ENCODE data around the gene STXBP5. TPM values are rescaled to one million over a fixed set of nuclear protein-coding genes. Genes with fewer than 3 reads are reported as not detected.

The STXBP5 gene
- polyA plus RNA-seq, 1 of the 3 experiments (the other 2 are of a cell fraction): 9.9 TPM

DNA sequence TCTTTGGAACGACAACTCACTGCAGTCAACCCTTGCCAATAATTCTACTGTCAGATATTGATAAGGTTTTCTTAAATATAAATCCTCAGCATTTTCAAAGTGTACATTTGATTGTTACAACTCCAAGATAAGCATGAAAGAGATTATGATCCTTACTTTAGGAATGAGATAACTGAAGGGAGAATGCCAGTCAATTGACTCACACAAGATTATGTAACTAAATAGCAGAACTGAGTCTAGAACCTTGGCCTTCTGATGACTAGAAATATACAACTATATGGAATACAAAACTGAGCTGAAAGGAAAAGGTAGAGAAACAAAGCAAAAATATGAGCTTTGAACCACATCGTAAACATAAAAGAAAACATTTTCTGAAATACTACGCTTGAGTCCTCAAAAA is 26.9 kb upstream of the STXBP5 start:
- H3K36me3 ChIP-seq (replicated peaks in 1 of 2; ENCODE audit: control insufficient read depth in 1 of 2, insufficient read depth in 2 of 2, low read length in 1 of 2): no peaks in the 10 kb centered on the region
- no peaks in the 10 kb centered on the region for H4K20me1 ChIP-seq (ENCODE audit: insufficient read depth)
- WGBS (ENCODE audit: low lambda C conversion rate): 96% methylated on average over 3 of the region's 3 CpGs
- no peak overlapping the region for H3K9ac ChIP-seq
- no peaks in the 10 kb centered on the region for H3K79me2 ChIP-seq (ENCODE audit: insufficient read depth)
- no peak overlapping the region for H3K4me2 ChIP-seq
- no peaks in the 10 kb centered on the region for H3F3A ChIP-seq (replicated peaks; ENCODE audit: insufficient read depth)
- H3K9me3 ChIP-seq: no peaks in the 10 kb centered on the region
- no peak overlapping the region for H3K27ac ChIP-seq (ENCODE audit: low read depth in 2 of 2, low read length in 1 of 2)
- no peak overlapping the region for H2AFZ ChIP-seq (ENCODE audit: low read depth)
- no peak for DNase-seq
- TF ChIP-seq YY1 (IDR thresholded peaks at IDR 0.05; ENCODE audit: low read depth): no peak
- TF ChIP-seq, protein P1, sequence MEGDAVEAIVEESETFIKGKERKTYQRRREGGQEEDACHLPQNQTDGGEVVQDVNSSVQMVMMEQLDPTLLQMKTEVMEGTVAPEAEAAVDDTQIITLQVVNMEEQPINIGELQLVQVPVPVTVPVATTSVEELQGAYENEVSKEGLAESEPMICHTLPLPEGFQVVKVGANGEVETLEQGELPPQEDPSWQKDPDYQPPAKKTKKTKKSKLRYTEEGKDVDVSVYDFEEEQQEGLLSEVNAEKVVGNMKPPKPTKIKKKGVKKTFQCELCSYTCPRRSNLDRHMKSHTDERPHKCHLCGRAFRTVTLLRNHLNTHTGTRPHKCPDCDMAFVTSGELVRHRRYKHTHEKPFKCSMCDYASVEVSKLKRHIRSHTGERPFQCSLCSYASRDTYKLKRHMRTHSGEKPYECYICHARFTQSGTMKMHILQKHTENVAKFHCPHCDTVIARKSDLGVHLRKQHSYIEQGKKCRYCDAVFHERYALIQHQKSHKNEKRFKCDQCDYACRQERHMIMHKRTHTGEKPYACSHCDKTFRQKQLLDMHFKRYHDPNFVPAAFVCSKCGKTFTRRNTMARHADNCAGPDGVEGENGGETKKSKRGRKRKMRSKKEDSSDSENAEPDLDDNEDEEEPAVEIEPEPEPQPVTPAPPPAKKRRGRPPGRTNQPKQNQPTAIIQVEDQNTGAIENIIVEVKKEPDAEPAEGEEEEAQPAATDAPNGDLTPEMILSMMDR (IDR thresholded peaks at IDR 0.05): no peak
- no peak for TF ChIP-seq EZH2phosphoT487 (IDR thresholded peaks at IDR 0.05; ENCODE audit: borderline replicate concordance, low read depth)
- TF ChIP-seq, protein P2, sequence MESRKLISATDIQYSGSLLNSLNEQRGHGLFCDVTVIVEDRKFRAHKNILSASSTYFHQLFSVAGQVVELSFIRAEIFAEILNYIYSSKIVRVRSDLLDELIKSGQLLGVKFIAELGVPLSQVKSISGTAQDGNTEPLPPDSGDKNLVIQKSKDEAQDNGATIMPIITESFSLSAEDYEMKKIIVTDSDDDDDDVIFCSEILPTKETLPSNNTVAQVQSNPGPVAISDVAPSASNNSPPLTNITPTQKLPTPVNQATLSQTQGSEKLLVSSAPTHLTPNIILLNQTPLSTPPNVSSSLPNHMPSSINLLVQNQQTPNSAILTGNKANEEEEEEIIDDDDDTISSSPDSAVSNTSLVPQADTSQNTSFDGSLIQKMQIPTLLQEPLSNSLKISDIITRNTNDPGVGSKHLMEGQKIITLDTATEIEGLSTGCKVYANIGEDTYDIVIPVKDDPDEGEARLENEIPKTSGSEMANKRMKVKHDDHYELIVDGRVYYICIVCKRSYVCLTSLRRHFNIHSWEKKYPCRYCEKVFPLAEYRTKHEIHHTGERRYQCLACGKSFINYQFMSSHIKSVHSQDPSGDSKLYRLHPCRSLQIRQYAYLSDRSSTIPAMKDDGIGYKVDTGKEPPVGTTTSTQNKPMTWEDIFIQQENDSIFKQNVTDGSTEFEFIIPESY (IDR thresholded peaks at IDR 0.05; ENCODE audit: borderline replicate concordance, low read depth): no peak
- no peak for TF ChIP-seq GATA2 (CRISPR knock-in tag; IDR thresholded peaks at IDR 0.05)
- TF ChIP-seq, protein P3, sequence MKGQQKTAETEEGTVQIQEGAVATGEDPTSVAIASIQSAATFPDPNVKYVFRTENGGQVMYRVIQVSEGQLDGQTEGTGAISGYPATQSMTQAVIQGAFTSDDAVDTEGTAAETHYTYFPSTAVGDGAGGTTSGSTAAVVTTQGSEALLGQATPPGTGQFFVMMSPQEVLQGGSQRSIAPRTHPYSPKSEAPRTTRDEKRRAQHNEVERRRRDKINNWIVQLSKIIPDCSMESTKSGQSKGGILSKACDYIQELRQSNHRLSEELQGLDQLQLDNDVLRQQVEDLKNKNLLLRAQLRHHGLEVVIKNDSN (IDR thresholded peaks at IDR 0.05; ENCODE audit: borderline replicate concordance, low read depth): no peak
- TF ChIP-seq, protein P4, sequence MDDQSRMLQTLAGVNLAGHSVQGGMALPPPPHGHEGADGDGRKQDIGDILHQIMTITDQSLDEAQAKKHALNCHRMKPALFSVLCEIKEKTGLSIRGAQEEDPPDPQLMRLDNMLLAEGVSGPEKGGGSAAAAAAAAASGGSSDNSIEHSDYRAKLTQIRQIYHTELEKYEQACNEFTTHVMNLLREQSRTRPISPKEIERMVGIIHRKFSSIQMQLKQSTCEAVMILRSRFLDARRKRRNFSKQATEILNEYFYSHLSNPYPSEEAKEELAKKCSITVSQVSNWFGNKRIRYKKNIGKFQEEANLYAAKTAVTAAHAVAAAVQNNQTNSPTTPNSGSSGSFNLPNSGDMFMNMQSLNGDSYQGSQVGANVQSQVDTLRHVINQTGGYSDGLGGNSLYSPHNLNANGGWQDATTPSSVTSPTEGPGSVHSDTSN (IDR thresholded peaks at IDR 0.05): no peak
- TF ChIP-seq JUND (IDR thresholded peaks at IDR 0.05): no peak
- TF ChIP-seq EP300 (IDR thresholded peaks at IDR 0.05; ENCODE audit: borderline replicate concordance in 1 of 2, low read depth in 1 of 2, low read length in 1 of 2): no peak
- no peak for TF ChIP-seq CHD2 (IDR thresholded peaks at IDR 0.05; ENCODE audit: low read length, partially characterized antibody)
- no peak for TF ChIP-seq FOXM1 (IDR thresholded peaks at IDR 0.05; ENCODE audit: low read depth)
- no peak for TF ChIP-seq SMC3 (IDR thresholded peaks at IDR 0.05; ENCODE audit: low read depth, low read length)
- no peak for TF ChIP-seq TAF1 (IDR thresholded peaks at IDR 0.05; ENCODE audit: borderline replicate concordance, low read depth, low read length)
- TF ChIP-seq GABPA (IDR thresholded peaks at IDR 0.05; ENCODE audit: low read depth): no peak
- TF ChIP-seq, protein P5, sequence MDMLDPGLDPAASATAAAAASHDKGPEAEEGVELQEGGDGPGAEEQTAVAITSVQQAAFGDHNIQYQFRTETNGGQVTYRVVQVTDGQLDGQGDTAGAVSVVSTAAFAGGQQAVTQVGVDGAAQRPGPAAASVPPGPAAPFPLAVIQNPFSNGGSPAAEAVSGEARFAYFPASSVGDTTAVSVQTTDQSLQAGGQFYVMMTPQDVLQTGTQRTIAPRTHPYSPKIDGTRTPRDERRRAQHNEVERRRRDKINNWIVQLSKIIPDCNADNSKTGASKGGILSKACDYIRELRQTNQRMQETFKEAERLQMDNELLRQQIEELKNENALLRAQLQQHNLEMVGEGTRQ (IDR thresholded peaks at IDR 0.05; ENCODE audit: borderline replicate concordance, low read depth, low read length): no peak
- H3K4me3 ChIP-seq (ENCODE audit: low read depth in 2 of 2, low read length in 1 of 2): no peak overlapping the region
- H3K9me2 ChIP-seq: no peaks in the 10 kb centered on the region
- H3K4me1 ChIP-seq (ENCODE audit: control insufficient read depth in 1 of 2, insufficient read depth in 2 of 2, low read depth in 1 of 2, low read length in 1 of 2): peaks cover 0 to 3% of the 10 kb centered on the region in 2 experiments; a peak in 2 of 4 replicates
- CTCF ChIA-PET: no interaction called here
- no peaks in the 10 kb centered on the region for H3K27me3 ChIP-seq (ENCODE audit: insufficient read depth)
- POLR2A ChIA-PET: no interaction called here

Measured in SK-N-SH (cell line).